Nephron progenitor cell (in vitro differentiated cells): ENCODE data around the gene LGALS4.

Experiments
- DNase-seq: peaks from one replicate; pipeline ENCODE4 v3.0.0; 2021
- H3K27ac Mint-ChIP-seq: 2 replicates; pipeline ENCODE4 v1.8.0; 2021; ENCODE audit warnings: mild to moderate bottlenecking, moderate library complexity, mixed read lengths
- H3K27me3 Mint-ChIP-seq: 2 replicates; pipeline ENCODE4 v1.8.0; 2021; ENCODE audit warnings: mild to moderate bottlenecking, low read depth, mixed read lengths; ENCODE audit not compliant: poor library complexity
- H3K36me3 Mint-ChIP-seq: 2 replicates; pipeline ENCODE4 v1.8.0; 2021; ENCODE audit warnings: low read depth, mixed read lengths
- H3K4me1 Mint-ChIP-seq: 2 replicates; pipeline ENCODE4 v1.8.0; 2021; ENCODE audit warnings: mixed read lengths
- H3K4me3 Mint-ChIP-seq: 2 replicates; pipeline ENCODE4 v1.8.0; 2021; ENCODE audit warnings: mild to moderate bottlenecking, moderate library complexity, mixed read lengths
- H3K9me3 Mint-ChIP-seq: 2 replicates; pipeline ENCODE4 v1.8.0; 2021; ENCODE audit warnings: mild to moderate bottlenecking, moderate library complexity, mixed read lengths
- TF ChIP-seq, protein P1 (sequence below): fragments of 200-600 bp; sonication (generic); IDR thresholded peaks from 2 replicates; pipeline ENCODE4 v1.5.0; 2021; ENCODE audit warnings: antibody characterized with exemption

The LGALS4 gene

DNA sequence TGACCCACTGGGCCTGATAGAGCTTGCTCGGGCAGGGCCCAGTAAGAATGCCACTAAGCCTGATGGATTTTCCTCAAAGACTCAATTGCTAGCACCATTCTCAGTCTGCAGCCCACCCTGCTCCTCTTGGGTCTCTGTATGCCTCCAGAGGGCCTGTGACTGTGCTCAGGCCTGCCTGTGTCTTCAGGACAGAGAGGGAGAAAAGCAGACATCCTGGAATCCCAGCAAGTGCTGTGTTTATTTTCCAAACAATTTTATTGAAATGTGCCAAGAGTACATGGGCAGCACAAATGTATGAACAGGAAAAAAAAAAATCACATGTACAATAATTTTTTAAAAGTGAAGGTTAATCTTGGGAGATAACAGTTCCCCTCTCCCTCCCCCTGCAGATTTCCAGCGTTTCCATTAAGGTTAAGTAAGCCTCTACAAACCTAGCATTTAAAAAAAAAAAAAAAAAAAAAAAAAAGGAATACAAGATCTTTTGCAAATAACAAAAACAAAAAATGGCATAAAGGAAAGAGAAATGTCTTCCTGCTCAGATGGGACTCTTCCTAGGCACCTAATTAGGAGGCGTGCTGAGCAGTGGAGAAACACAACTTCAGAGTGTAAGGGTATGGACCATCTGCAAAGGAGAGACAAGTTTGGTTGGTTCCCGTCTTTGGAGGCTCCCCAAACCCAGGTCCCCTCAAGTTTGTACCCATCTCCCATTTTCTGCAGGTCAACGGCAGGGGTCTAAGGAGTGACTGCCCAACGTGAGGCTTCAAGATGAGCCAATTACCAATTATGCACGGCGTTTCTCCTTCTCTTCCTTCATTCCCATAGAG, 23.6 kb upstream of the LGALS4 start:
- DNase-seq: no peak
- Mint-ChIP-seq H3K9me3 (no peaks in the 10 kb centered on the region), H3K4me3 (no peak overlapping the region), H3K4me1 (peaks cover 14% of the 10 kb centered on the region), H3K36me3 (peaks cover 63% of the 10 kb centered on the region), H3K27ac (peak overlapping the region; percentile 77), H3K27me3 (peaks cover 7% of the 10 kb centered on the region)
- TF ChIP-seq, protein P1, sequence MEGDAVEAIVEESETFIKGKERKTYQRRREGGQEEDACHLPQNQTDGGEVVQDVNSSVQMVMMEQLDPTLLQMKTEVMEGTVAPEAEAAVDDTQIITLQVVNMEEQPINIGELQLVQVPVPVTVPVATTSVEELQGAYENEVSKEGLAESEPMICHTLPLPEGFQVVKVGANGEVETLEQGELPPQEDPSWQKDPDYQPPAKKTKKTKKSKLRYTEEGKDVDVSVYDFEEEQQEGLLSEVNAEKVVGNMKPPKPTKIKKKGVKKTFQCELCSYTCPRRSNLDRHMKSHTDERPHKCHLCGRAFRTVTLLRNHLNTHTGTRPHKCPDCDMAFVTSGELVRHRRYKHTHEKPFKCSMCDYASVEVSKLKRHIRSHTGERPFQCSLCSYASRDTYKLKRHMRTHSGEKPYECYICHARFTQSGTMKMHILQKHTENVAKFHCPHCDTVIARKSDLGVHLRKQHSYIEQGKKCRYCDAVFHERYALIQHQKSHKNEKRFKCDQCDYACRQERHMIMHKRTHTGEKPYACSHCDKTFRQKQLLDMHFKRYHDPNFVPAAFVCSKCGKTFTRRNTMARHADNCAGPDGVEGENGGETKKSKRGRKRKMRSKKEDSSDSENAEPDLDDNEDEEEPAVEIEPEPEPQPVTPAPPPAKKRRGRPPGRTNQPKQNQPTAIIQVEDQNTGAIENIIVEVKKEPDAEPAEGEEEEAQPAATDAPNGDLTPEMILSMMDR: no peak

DNA sequence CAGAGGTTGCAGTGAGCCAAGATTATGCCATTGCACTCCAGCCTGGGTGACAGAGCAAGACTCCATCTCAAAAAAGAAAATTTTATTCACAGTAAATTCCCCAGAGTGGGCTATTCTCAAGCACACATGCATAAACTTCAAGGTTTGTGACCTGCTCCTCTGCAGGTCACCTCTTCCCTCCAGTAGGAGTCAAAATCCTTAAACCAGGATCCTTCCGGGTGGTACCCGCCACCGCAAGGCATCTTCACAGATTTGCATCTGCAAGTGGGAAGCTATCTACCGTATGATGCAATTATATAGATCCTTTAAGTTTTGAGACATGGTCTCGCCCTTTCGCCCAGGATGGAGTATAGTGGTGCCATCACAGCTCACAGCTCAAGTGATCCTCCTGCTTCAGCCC, 21.8 kb upstream of the LGALS4 start:
- DNase-seq: no peak
- Mint-ChIP-seq H3K27ac (no peak overlapping the region), H3K4me1 (peaks cover 30% of the 10 kb centered on the region)

DNA sequence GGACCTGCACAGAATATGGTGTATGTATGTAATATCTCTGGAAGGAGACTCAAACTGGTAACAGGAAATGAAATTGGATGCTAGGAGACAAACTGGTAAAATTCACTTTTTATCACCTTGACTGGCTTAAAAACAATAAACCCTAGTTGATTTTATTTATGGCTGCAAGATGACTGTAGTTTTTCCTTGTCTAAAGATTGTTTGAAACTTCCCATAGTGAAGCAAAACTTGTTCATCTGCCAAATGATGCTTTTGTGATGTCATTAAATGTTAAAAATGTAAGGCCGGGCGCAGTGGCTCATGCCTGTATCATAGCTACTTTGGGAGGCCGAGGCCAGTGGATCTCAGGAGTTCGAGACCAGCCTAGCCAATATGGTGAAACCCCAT, 21.4 kb upstream of the LGALS4 start:
- Mint-ChIP-seq H3K27me3 (peaks cover 2% of the 10 kb centered on the region), H3K36me3 (peaks cover 61% of the 10 kb centered on the region), H3K4me3 (no peak overlapping the region)

More for the DNA sequence above, 21.8 kb upstream of the LGALS4 start:
- Mint-ChIP-seq H3K9me3 (no peaks in the 10 kb centered on the region), H3K27me3 (peaks cover 2% of the 10 kb centered on the region), H3K4me3 (no peak overlapping the region), H3K36me3 (peaks cover 63% of the 10 kb centered on the region)
- TF ChIP-seq, protein P1: no peak

DNA sequence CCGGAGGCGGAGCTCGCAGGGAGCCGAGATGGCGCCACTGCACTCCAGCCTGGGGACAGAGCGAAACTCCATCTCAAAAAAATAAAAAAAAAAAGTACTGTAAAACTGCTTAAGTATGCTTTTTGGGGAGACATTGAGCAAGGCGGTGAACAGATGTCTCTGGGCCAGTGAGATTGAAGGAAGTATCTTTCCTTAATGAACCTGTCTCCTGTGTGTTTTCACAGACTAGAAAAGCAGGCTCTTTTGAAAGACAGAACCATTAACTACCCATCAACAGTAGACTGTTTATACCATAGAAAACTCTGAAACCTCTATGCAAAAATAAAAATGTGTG, 20.3 kb upstream of the LGALS4 start:
- H3K27ac Mint-ChIP-seq: peak overlapping the region; percentile 29
- H3K9me3 Mint-ChIP-seq: no peaks in the 10 kb centered on the region
- TF ChIP-seq, protein P1: no peak
- H3K4me3 Mint-ChIP-seq: no peak overlapping the region
- peaks cover 59% of the 10 kb centered on the region for H3K36me3 Mint-ChIP-seq
- H3K27me3 Mint-ChIP-seq: no peaks in the 10 kb centered on the region
- H3K4me1 Mint-ChIP-seq: peaks cover 30% of the 10 kb centered on the region
- DNase-seq: no peak

More for the DNA sequence above, 21.4 kb upstream of the LGALS4 start:
- peaks cover 30% of the 10 kb centered on the region for H3K4me1 Mint-ChIP-seq
- H3K9me3 Mint-ChIP-seq: no peaks in the 10 kb centered on the region
- TF ChIP-seq, protein P1: no peak
- peak overlapping the region; percentile 84 for H3K27ac Mint-ChIP-seq
- DNase-seq: no peak

DNA sequence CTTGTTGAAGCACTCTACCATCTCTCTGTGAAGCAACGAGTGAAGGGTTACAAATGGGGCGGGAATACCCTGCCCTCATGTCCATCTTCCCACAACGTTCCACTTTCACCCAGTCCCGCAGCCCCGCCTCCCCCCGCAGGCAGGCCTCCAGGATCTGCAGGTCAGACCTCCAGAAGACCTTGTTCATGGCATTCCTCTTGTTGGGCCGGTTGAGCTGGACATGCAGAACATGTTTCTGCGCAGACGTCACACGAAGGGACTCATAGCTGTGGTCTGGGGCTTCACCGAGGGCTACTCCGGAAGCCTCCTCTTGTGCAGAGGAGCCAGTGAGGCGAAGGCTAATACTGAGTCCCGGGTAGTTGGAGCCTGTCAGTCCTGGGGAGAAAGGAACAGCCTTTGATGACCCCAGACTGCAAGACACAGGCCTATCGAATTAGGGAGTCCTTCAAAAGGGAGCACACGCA, 18.4 kb upstream of the LGALS4 start:
- Mint-ChIP-seq H3K27ac (peak overlapping the region; percentile 88), H3K4me3 (peak overlapping the region; percentile 86), H3K9me3 (no peaks in the 10 kb centered on the region), H3K4me1 (peaks cover 40% of the 10 kb centered on the region), H3K27me3 (no peaks in the 10 kb centered on the region), H3K36me3 (peaks cover 61% of the 10 kb centered on the region)
- TF ChIP-seq, protein P1: no peak
- peak; percentile 33 for DNase-seq
